NT2/D1 (cell line): Measurements from ENCODE around the gene ERI2.
A peak's percentile ranks its signal among the peaks of the same experiment; 100 is the strongest.

ENCODE experiments used
- DNase-seq: peaks from one replicate; pipeline ENCODE4 v3.0.0-alpha.2; 2011; ENCODE audit warnings: low read depth, low spot score
- H3K27me3 ChIP-seq: 2 replicates; pipeline ENCODE4 v1.6.0; 2011; ENCODE audit warnings: mild to moderate bottlenecking; ENCODE audit not compliant: insufficient read length, insufficient read depth
- H3K36me3 ChIP-seq: 2 replicates; pipeline ENCODE4 v1.6.1; 2011; ENCODE audit warnings: mild to moderate bottlenecking, low read length, mixed read lengths; ENCODE audit not compliant: insufficient read depth, insufficient read length
- H3K4me1 ChIP-seq: 2 replicates; pipeline ENCODE4 v1.5.1; 2011; ENCODE audit not compliant: insufficient read depth, insufficient read length
- H3K4me3 ChIP-seq: 2 replicates; pipeline ENCODE4 v1.5.1; 2011; ENCODE audit warnings: low read depth; ENCODE audit not compliant: insufficient read length
- H3K9ac ChIP-seq: 2 replicates; pipeline ENCODE4 v1.6.0; 2011; ENCODE audit warnings: low read depth; ENCODE audit not compliant: insufficient read length
- H3K9me3 ChIP-seq: 2 replicates; pipeline ENCODE4 v1.5.1; 2011; ENCODE audit warnings: mild to moderate bottlenecking, low read length; ENCODE audit not compliant: insufficient read depth
- SUZ12 ChIP-seq: IDR thresholded peaks from 2 replicates; pipeline ENCODE4 v1.6.1; 2011; ENCODE audit not compliant: insufficient read length, insufficient read depth; ENCODE audit errors: extremely low read depth
- YY1 ChIP-seq: IDR thresholded peaks from 2 replicates; pipeline ENCODE4 v1.6.1; 2011; ENCODE audit not compliant: insufficient read length, insufficient read depth
- ZNF274 ChIP-seq: IDR thresholded peaks from 2 replicates; pipeline ENCODE4 v1.6.1; 2011; ENCODE audit warnings: mild to moderate bottlenecking, low read depth, low read length

Gene ERI2, protein sequence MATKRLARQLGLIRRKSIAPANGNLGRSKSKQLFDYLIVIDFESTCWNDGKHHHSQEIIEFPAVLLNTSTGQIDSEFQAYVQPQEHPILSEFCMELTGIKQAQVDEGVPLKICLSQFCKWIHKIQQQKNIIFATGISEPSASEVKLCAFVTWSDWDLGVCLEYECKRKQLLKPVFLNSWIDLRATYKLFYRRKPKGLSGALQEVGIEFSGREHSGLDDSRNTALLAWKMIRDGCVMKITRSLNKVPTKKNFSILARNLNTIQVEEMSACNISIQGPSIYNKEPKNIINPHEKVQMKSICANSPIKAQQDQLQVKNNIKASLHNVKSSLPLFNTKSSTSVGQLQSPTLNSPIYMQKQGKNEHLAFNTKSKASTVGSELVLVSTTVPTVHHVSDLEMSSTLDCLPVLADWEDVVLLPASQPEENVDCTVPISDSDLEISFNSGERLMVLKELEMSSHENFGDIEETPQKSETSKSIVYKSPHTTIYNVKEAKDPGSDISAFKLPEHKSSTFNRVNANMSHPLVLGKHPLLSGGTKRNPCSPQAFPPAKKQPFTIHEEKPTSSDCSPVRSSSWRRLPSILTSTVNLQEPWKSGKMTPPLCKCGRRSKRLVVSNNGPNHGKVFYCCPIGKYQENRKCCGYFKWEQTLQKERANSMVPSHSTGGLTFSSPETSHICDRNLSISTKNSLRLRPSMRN

DNA sequence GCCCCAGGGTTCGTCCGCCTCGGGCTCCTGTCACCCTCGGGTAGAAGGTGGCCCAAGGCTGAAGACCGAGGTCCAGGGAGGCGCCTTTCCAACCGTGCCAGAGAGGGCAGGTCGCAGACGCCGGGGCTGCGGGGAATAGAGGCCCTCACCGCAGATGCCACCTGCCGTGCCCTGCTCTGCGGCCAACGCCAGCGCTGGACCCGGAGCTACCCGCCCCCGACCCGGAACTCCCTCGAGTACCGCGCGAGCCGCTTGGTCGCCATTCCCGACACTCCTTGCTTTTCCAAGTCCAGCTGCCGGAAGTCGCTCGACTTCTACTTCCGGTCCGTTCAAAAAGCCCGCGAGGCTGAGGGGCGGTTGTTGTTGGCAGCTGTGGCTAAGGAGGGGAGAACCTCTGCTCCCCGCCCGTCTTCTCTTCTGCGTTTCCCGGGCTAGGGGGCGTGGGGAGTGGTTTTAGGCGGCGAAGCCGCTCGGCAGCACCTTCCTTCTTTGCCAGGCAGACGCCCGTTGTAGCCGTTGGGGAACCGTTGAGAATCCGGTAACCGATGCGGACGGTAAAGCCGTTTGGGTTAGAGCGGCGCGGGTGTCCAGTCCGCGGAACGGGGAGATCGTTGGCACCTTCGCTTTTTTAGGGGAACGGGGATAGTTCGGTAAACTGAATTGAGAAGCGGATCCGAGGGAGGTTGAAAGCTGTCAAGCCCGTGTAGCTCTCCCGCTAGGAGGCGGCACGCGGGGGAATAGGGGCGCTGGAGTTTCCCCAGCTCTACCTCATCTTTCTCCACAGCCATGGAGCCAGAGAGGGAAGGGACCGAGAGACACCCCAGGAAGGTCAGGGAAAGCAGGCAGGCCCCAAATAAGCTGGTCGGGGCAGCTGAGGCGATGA is at the start of gene ERI2, which contains the start of gene REXO5:
Gene ERI2 (minus strand): TSS at position 305 of the 883 bp plus-strand sequence. CDS start 42 bp downstream, at position 263.
Gene REXO5 (plus strand): TSS at position 360 of the 883 bp plus-strand sequence. CDS start 427 bp downstream, at position 787.
- DNase-seq: peak; percentile 92
- peaks cover 4% of the 10 kb centered on the region for H3K4me1 ChIP-seq
- peak within 1 kb of the TSS; percentile 99 for H3K9ac ChIP-seq
- H3K4me3 ChIP-seq: peak within 1 kb of the TSS; percentile 99
- no peaks in the 10 kb centered on the region for H3K9me3 ChIP-seq
- TF ChIP-seq YY1 (peak; percentile 75), ZNF274 (no peak), SUZ12 (no peak)
- H3K27me3 ChIP-seq: no peaks in the 10 kb centered on the region
- peaks cover 37% of the 10 kb centered on the region for H3K36me3 ChIP-seq

DNA sequence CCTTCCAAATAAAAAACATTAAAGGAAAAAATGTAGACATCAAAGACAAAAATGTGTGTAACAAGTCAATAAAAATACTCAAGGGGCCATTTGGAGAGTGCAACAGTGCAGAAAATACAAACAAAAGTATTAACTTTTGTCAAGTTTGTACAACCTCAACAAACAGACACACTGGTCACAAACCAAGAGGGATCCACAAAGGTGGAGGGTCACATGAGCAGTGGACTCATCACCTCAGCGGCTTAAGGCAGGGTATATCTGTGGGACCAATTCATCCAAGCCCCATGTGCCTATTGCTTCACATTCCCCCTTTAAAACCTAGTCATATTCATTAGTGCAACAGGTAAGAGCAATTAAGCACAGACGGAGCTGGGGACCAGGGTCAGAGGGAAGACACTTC is 48.7 kb upstream of the ERI2 start:
- H3K4me3 ChIP-seq: no peak overlapping the region
- peaks cover 16% of the 10 kb centered on the region for H3K36me3 ChIP-seq
- no peak overlapping the region for H3K9ac ChIP-seq
- no peaks in the 10 kb centered on the region for H3K9me3 ChIP-seq
- no peak for DNase-seq
- H3K4me1 ChIP-seq: peaks cover 3% of the 10 kb centered on the region
- no peaks in the 10 kb centered on the region for H3K27me3 ChIP-seq
- TF ChIP-seq ZNF274 (no peak), SUZ12 (no peak), YY1 (no peak)

GRCh38 chr16:20853981-20854620 is 47.8 kb upstream of the ERI2 start:
- H3K27me3 ChIP-seq: no peaks in the 10 kb centered on the region
- H3K36me3 ChIP-seq: peaks cover 11% of the 10 kb centered on the region
- H3K4me3 ChIP-seq: no peak overlapping the region
- DNase-seq: no peak
- H3K9ac ChIP-seq: no peak overlapping the region
- H3K4me1 ChIP-seq: no peaks in the 10 kb centered on the region
- H3K9me3 ChIP-seq: no peaks in the 10 kb centered on the region
- TF ChIP-seq ZNF274 (no peak), YY1 (no peak), SUZ12 (no peak)

- Histone ChIP-seq H3K36me3 (peaks cover 15% of the 10 kb centered on the region), H3K9ac (no peak overlapping the region), H3K4me1 (no peaks in the 10 kb centered on the region), H3K27me3 (no peaks in the 10 kb centered on the region), H3K4me3 (no peak overlapping the region), H3K9me3 (no peaks in the 10 kb centered on the region)
- DNase-seq: no peak
- TF ChIP-seq ZNF274: no peak
- no peak for TF ChIP-seq SUZ12
- TF ChIP-seq YY1: no peak
Observed at GRCh38 chr16:20853143-20853542, 46.9 kb upstream of the ERI2 start.

GRCh38 chr16:20851601-20852000 is 45.3 kb upstream of the ERI2 start:
- no peak for TF ChIP-seq SUZ12
- no peak for TF ChIP-seq ZNF274
- TF ChIP-seq YY1: no peak
- no peaks in the 10 kb centered on the region for H3K4me1 ChIP-seq
- H3K9me3 ChIP-seq: no peaks in the 10 kb centered on the region
- H3K27me3 ChIP-seq: no peaks in the 10 kb centered on the region
- no peak overlapping the region for H3K9ac ChIP-seq
- peaks cover 26% of the 10 kb centered on the region for H3K36me3 ChIP-seq
- no peak for DNase-seq
- H3K4me3 ChIP-seq: no peak overlapping the region

DNA sequence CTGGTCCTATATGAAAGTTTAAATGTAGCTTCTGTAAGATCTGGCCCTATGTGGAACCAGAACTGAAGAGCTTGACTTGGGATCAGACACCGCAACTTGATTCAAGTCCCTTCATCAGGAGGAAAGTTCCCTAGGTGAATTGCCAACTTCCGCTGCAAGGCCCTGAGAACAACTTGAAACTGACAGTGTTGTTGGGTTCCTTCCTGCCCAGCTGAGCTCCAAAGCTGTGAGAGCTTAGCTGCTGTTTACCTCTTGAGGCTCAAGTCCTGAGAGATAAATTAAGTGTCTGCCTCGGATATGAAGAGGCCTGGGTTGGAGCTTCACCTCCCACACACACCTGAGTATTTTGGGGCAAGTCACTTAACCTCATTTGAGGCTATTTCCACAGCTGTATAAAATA is 44.7 kb upstream of the ERI2 start:
- Histone ChIP-seq H3K9ac (no peak overlapping the region), H3K9me3 (no peaks in the 10 kb centered on the region), H3K4me3 (no peak overlapping the region), H3K27me3 (no peaks in the 10 kb centered on the region), H3K36me3 (peaks cover 32% of the 10 kb centered on the region), H3K4me1 (no peaks in the 10 kb centered on the region)
- TF ChIP-seq YY1 (no peak), SUZ12 (no peak), ZNF274 (no peak)
- DNase-seq: no peak
